Spleen (tissue), 11 donors: ENCODE results near the gene EFCAB12. TPM values are rescaled to one million over a fixed set of nuclear protein-coding genes. Genes with fewer than 3 reads are reported as not detected.

Experiments
- DNase-seq: peaks from one replicate; pipeline ENCODE4 v3.0.0-alpha.2; 2020
- H3K27ac ChIP-seq, 8 donors: fragments of 200-600 bp; sonication (generic) in 7 of 8; 1 replicate in 4 of 8; 2 replicates in 4 of 8; pipeline versions ENCODE4 v1.5.0 to v1.8.0; 2016 to 2021; ENCODE audit warnings: inconsistent platforms in 4 of 8, mild to moderate bottlenecking in 4 of 8, moderate library complexity in 1 of 8
- H3K27me3 ChIP-seq, 7 donors: fragments of 200-600 bp; sonication (generic) in 6 of 7; replicated peaks in 1 of 7; 1 replicate in 4 of 7; 2 replicates in 3 of 7; pipeline versions ENCODE4 v1.5.0 to v1.8.0; 2016 to 2021; ENCODE audit warnings: inconsistent platforms in 3 of 7, mild to moderate bottlenecking in 1 of 7
- H3K36me3 ChIP-seq, 6 donors: fragments of 200-600 bp; sonication (generic) in 5 of 6; 1 replicate in 4 of 6; 2 replicates in 2 of 6; pipeline versions ENCODE4 v1.5.0 to v1.8.0; 2016 to 2021; ENCODE audit warnings: inconsistent platforms in 2 of 6
- H3K4me1 ChIP-seq, 6 donors: fragments of 200-600 bp; sonication (generic) in 5 of 6; 1 replicate in 3 of 6; 2 replicates in 3 of 6; pipeline versions ENCODE4 v1.5.0 to v1.8.0; 2016 to 2021; ENCODE audit warnings: inconsistent platforms in 3 of 6
- H3K4me3 ChIP-seq, 8 donors: fragments of 200-600 bp; sonication (generic) in 7 of 8; 1 replicate in 4 of 8; 2 replicates in 4 of 8; pipeline versions ENCODE4 v1.5.0 to v1.8.0; 2016 to 2021; ENCODE audit warnings: inconsistent platforms in 4 of 8, mild to moderate bottlenecking in 4 of 8, moderate library complexity in 2 of 8
- H3K9me3 ChIP-seq, 8 donors: fragments of 200-600 bp; sonication (generic) in 7 of 8; 1 replicate in 4 of 8; 2 replicates in 4 of 8; pipeline versions ENCODE4 v1.5.0 to v1.8.0; 2016 to 2021; ENCODE audit warnings: inconsistent platforms in 4 of 8
- CTCF ChIP-seq, 11 experiments: fragments of 200-600 bp in 7 of 11; fragments of 450-650 bp in 4 of 11; sonication (generic) in 4 of 11; IDR thresholded peaks in 8 of 11; conservative IDR thresholded peaks in 3 of 11; 1 replicate in 7 of 11; 2 replicates in 4 of 11; pipeline versions ENCODE4 v1.4.0 to v1.8.0; 2016 to 2021; ENCODE audit warnings: antibody characterized with exemption in 11 of 11, inconsistent platforms in 4 of 11, mild to moderate bottlenecking in 1 of 11
- POLR2A ChIP-seq, 3 donors: fragments of 450-650 bp; IDR thresholded peaks; one replicate each; pipeline ENCODE4 v1.5.1; 2017; ENCODE audit warnings: antibody characterized with exemption in 3 of 3, mild to moderate bottlenecking in 1 of 3
- POLR2AphosphoS5 ChIP-seq, 3 donors: sonication (generic); formaldehyde crosslinking; IDR thresholded peaks; one replicate each; pipeline ENCODE4 v1.5.1; 2017; ENCODE audit warnings: antibody characterized with exemption in 3 of 3
- WGBS, 5 donors: extraction: QIAGEN DNeasy Blood & Tissue Kit in 3 of 5; methylation state at CpG; one replicate each; pipeline versions ENCODE4 v1.1.5 to v1.1.7; 2013 to 2018; 5-methylcytosine and 5-hydroxymethylcytosine counted together
- intact Hi-C: fragments of 100-400 bp; cut with DNase I; formaldehyde crosslinking; loops from one replicate; pipeline ENCODE4 v1.15.0; 2023; ENCODE audit warnings: low total_unique reads
- polyA plus RNA-seq, 3 donors: library from polyadenylated mRNA; stranded (reverse); fragments of 200-250 nt; gene quantifications; one replicate each; pipeline ENCODE4 v1.2.1, GENCODE V29; 2013
- total RNA-seq, 7 donors: library from RNA; depleted of rRNA in 3 of 7; stranded (reverse); fragments of >200 nt in 3 of 7; fragmentation: NEBNext Ultra II Directional in 4 of 7; extraction: Animal tissue kit (Norgen Biotek cat#: 25700) in 4 of 7; gene quantifications; one replicate each; pipeline versions ENCODE4 v1.1.0 to v1.2.1, GENCODE V29; 2016 to 2021
- donor health status: healthy with polysubstance abuse.
- donor health status: DM: no; HTN: no; CAD: no; lungs with moderate emphysema.
- donor health status: DM: no; HTN: no; CAD: no.
- donor health status: Bipolar disorder and iron deficiency.
- donor health status: healthy.
- donor health status: DM: no; HTN: no; CAD: no.
- donor health status: DM: yes; HTN: yes; CAD: no.

The EFCAB12 gene
- total and polyA plus RNA-seq, 10 donors: 0.20 to 2.1 (median 1.0) TPM

GRCh38 chr3:129421988-129422745, 6.3 kb downstream of the EFCAB12 start:
- no peak overlapping the region for H3K27ac ChIP-seq
- H3K4me3 ChIP-seq: no peak overlapping the region
- no peak for DNase-seq
- no peaks in the 10 kb centered on the region for H3K36me3 ChIP-seq
- no peak for TF ChIP-seq POLR2A (IDR thresholded peaks at IDR 0.05)
- TF ChIP-seq CTCF (IDR thresholded peaks at IDR 0.05 in 8 of 11, conservative IDR thresholded peaks at IDR 0.05 in 3 of 11): no peak
- TF ChIP-seq POLR2AphosphoS5 (IDR thresholded peaks at IDR 0.05): no peak
- no peaks in the 10 kb centered on the region for H3K27me3 ChIP-seq
- intact Hi-C loops: no loop called here
- H3K9me3 ChIP-seq: peaks cover 0 to 9% (median 0%) of the 10 kb centered on the region in 8 donors
- peaks cover 0 to 19% (median 3%) of the 10 kb centered on the region in 6 donors for H3K4me1 ChIP-seq
- 83 to 90% (median 86%) methylated on average over 6 of the region's 6 CpGs for WGBS, 5 donors

- WGBS, 5 donors: 90 to 96% (median 95%) methylated on average over 12 of the region's 12 CpGs
- Histone ChIP-seq H3K36me3 (no peaks in the 10 kb centered on the region), H3K27ac (no peak overlapping the region), H3K9me3 (peaks cover 0 to 9% (median 0%) of the 10 kb centered on the region in 8 donors), H3K4me1 (peaks cover 0 to 18% (median 3%) of the 10 kb centered on the region in 6 donors), H3K27me3 (no peaks in the 10 kb centered on the region), H3K4me3 (no peak overlapping the region)
- intact Hi-C loops: no loop called here
- TF ChIP-seq POLR2A (IDR thresholded peaks at IDR 0.05) (no peak), CTCF (IDR thresholded peaks at IDR 0.05 in 8 of 11, conservative IDR thresholded peaks at IDR 0.05 in 3 of 11) (no peak), POLR2AphosphoS5 (IDR thresholded peaks at IDR 0.05) (no peak)
- no peak for DNase-seq
These were observed 7.1 kb downstream of the EFCAB12 start for GRCh38 chr3:129421236-129421883.

- no peak for TF ChIP-seq POLR2A (IDR thresholded peaks at IDR 0.05)
- no peak for TF ChIP-seq CTCF (IDR thresholded peaks at IDR 0.05 in 8 of 11, conservative IDR thresholded peaks at IDR 0.05 in 3 of 11)
- no peak for TF ChIP-seq POLR2AphosphoS5 (IDR thresholded peaks at IDR 0.05)
- intact Hi-C loops: no loop called here
- 85 to 93% (median 91%) methylated on average over 4 of the region's 4 CpGs for WGBS, 5 donors
- Histone ChIP-seq H3K4me3 (no peak overlapping the region), H3K27ac (no peak overlapping the region), H3K36me3 (no peaks in the 10 kb centered on the region), H3K4me1 (peaks cover 0 to 15% (median 3%) of the 10 kb centered on the region in 6 donors), H3K9me3 (peaks cover 0 to 3% (median 0%) of the 10 kb centered on the region in 8 donors), H3K27me3 (no peaks in the 10 kb centered on the region)
- DNase-seq: no peak
These were observed 9.0 kb downstream of the EFCAB12 start for GRCh38 chr3:129419476-129419875.
